GM21526 (cell line): ENCODE results near the gene ELMOD2.
"Not testable (repeated sequence)": the region's sequence is repeated elsewhere in the genome, so short reads cannot be mapped to it uniquely, and the experiment has no call there.

Experiments
- ATAC-seq: cut with Tn5 transposase; IDR thresholded peaks from one replicate; pipeline ENCODE4 v1.9.1; 2021; ENCODE audit warnings: moderate library complexity; ENCODE audit not compliant: unreplicated experiment, low FRiP score

Gene ELMOD2

GRCh38 chr4:140523857-140524742, at the start of gene ELMOD2:
Gene ELMOD2 (plus strand): TSS chr4:140524168. CDS start chr4:140525429, 1,261 bp downstream.
- peak; percentile 100 for ATAC-seq

DNA sequence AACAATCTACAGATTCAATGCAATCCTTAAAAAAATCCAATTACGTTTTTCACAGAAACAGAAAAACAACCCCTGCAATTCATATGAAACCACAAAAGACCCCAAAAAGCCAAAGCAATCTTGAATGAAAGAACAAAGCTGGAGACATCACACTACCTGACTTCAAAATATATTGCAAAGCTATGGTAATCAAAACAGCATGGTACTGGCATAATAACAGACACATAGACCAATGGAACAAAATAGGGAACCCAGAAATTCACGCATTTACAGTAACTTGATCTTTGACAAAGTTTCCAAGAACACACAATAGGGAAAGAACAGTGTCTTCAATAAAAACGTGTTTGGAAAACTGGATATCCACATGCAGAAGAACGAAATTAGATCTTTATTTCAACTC, 40.5 kb upstream of the ELMOD2 start:
- no peak for ATAC-seq

DNA sequence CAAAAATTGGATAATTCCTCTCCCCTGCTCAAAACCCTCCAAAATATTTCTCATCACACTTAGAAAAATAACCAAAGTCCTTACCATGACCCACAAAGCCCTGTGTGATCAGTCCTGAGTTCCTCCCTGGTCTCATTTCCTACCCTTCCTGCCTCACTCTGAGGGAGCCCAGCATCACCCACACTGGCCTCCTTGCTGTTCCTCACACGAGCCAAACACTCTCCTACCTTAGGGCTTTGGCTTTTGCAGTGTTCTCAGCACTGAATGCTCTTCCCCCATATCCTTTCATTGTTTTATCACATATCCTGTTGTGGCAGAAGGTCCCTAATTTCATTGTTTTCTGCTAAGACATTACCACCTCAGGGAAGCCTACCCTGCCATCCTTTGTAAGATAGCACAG, 38.0 kb upstream of the ELMOD2 start:
- ATAC-seq: no peak

- ATAC-seq: no peak
Measured at GRCh38 chr4:140497405-140497746, 26.6 kb upstream of the ELMOD2 start.

GRCh38 chr4:140497747-140498636, 26.0 kb upstream of the ELMOD2 start, which contains the start of gene MGAT4D:
Gene MGAT4D (minus strand): TSS chr4:140498293. CDS start chr4:140498222, 71 bp downstream.
- ATAC-seq: no peak

DNA sequence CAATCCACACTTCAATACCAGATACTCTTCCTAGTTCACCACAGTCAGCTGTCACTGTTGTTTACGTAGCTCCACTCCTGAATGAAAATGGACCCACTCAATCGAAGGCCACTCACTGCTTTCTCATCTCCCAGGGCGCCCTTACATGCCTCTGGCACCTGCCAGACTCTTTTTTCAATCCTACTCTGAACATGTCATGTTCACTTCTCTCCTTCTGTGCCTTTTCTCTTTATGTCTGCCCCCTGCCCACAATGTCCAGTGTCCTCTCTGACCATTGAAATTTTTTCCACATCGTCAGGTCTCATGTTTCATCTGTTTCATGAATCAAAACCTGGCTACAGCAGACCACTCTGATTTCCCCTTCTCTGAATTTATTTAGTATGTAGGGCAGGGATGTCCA, 24.6 kb upstream of the ELMOD2 start:
- ATAC-seq: no peak

DNA sequence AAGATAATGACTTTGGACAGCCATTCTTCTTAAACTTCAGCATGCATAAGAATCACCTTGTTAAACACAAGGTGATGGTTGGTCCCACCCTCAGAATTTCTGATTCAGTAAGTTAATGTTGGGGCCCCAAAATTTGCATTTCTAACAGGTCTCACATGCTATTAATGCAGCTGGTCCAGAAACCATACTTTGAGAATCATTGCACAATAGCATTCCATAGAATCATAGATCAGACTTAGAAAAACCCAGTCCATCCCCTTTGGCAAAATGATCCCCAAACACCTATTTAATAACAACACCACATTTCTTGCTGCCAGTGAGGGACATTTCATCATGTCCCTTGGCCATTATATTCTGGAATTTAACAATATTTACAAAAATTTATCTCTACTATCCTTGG, 19.7 kb upstream of the ELMOD2 start:
- no peak for ATAC-seq

DNA sequence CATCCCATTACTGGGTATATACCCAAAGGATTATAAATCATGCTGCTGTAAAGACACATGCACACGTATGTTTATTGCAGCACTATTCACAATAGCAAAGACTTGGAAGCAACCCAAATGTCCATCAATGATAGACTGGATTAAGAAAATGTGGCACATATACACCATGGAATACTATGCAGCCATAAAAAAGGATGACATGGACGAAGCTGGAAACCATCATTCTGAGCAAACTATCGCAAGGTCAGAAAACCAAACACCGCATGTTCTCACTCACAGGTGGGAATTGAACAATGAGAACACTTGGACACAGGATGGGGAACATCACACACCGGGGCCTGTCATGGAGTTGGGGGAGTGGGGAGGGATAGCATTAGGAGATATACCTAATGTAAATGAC, 10.2 kb upstream of the ELMOD2 start:
- ATAC-seq: not testable (repeated sequence)

DNA sequence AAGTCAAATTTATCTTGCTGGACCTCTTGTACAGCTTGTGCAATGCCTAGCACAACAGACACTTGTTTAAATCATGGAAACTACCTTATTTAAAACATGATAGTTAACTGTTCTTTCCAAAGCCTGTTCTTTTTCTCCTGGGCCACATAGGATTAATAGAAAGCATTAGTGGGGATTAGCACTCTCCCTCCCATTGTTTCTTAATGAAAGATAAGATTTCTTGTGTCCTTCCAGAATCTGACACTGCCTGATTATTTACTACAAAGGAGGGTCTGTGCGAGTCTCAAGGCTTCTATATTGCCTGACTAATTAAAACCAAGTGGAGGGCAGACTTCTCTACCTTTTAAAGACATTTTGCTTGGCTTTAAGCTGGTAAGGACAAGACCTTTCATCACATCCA, 8.5 kb upstream of the ELMOD2 start:
- no peak for ATAC-seq

- peak; percentile 20 for ATAC-seq
Measured at GRCh38 chr4:140523370-140523856, 555 bp upstream of the ELMOD2 start.

- no peak for ATAC-seq
Measured at GRCh38 chr4:140529434-140529833, 5.5 kb downstream of the ELMOD2 start.

DNA sequence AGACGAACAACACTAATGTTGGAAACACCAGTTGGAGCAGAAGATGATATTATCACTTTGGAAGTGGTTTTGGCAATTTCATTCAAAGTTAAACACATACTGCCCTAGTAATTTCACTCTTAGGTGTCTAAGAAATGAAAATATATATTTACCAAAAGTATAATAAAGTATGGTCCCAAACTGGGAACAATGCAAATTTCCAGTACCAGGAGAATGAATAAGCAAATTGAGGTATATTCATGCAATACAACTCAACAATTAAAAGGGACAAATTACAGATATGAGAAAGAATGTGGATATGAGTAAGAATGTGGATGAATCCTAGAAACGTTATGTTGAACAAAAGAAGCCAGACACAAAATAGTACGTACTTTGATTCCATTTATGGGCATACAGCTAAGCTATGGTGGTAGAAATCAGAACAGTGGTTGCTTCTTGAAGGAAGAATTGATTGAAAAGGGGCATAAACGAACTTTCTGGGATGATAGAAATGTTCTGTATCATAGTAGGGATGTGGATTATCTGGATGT, 10.0 kb downstream of the ELMOD2 start:
- ATAC-seq: no peak

GRCh38 chr4:140556372-140557085, 32.6 kb downstream of the ELMOD2 start:
- peak; percentile 99 for ATAC-seq

- ATAC-seq: no peak
Measured at GRCh38 chr4:140557831-140558435, 34.0 kb downstream of the ELMOD2 start.

- ATAC-seq: no peak
Measured at GRCh38 chr4:140559696-140560095, 35.7 kb downstream of the ELMOD2 start.

GRCh38 chr4:140568507-140569306, 44.7 kb downstream of the ELMOD2 start, which contains the start of gene UCP1:
Gene UCP1 (minus strand): TSS chr4:140568961. CDS start chr4:140568729, 232 bp downstream.
- ATAC-seq: no peak

DNA sequence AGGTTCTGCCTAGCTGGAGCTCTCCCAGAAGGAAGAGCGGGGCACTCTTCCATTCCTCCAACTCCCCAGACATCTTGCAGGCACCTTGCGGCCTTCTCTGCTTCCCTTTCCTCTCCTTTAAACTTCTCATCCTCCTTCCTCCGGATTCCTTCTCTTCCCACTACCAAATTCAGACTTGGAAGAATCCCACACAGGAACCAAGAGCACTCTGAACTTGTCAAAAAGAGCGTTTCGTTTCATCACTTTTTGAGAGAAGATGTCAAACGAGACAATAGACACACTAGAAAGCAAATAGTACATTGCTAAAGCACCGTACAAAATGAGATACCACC, 45.3 kb downstream of the ELMOD2 start:
- no peak for ATAC-seq

DNA sequence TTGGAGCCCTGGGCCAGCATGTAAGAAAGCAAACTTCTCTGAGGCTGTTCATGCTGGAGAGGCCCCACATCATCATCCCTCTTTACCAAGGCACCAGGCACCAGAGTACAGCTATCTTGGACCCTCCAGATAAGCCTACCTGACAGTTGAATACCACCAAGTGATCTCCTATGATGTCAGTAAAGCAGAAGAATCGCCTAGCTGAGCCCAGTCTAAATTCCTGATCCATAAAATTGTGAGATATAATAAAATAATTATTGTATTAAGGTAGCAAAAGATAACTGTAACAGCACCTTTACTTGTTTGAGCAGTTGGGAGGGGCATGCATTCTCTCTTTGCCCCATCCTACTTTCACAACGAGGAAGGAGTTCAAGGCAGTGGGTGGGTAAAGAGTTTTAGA, 47.7 kb downstream of the ELMOD2 start:
- ATAC-seq: no peak

DNA sequence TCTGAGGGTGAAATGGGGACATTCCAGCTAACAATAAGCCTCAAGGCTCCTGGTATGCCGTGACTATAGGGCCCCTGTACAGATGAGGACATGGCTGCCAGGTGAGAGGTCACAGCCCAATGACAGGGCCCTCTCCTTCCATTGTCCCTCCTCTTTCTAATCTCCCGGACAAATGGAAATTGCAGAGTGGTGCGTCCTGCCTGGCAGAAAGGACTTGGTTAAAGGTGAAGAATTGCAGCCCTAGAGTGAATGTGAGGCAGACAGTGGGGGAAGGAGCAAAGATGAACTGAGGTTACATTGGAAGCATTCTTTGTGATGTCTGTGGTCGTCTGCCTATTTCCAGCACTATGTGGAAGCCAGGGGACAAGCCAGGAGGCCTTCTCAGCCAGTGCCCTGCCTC, 51.5 kb downstream of the ELMOD2 start:
- no peak for ATAC-seq
